ENCODE data around the gene ZNF268.
"Not testable (repeated sequence)": the region's sequence is repeated elsewhere in the genome, so short reads cannot be mapped to it uniquely, and the experiment has no call there.

ZNF268 gene

DNA sequence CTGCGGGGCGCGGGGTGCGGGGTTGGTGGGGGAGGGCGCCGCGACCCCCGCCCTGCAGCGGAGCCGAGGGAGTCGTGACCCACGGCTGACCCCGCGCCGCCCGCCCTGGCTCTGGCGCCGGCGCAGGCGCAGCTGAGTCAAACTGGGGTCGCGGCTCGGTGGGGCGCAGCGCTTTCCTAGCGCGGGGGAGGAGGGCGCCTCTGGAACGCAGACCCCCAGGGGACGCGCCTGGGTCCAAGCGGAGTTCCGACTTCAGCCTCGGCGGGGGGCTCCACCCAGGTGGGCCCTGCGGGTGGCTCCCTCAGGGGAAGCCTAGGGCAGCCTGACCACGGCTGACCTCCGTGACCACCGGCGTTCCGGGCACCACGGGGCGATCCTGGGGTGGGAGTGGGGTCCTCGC lies 54.8 kb downstream of the ZNF268 start:
- TF ChIP-seq ZFX (IDR thresholded peaks at IDR 0.05; ENCODE audit: borderline replicate concordance), result no peak
- TF ChIP-seq, protein P1, sequence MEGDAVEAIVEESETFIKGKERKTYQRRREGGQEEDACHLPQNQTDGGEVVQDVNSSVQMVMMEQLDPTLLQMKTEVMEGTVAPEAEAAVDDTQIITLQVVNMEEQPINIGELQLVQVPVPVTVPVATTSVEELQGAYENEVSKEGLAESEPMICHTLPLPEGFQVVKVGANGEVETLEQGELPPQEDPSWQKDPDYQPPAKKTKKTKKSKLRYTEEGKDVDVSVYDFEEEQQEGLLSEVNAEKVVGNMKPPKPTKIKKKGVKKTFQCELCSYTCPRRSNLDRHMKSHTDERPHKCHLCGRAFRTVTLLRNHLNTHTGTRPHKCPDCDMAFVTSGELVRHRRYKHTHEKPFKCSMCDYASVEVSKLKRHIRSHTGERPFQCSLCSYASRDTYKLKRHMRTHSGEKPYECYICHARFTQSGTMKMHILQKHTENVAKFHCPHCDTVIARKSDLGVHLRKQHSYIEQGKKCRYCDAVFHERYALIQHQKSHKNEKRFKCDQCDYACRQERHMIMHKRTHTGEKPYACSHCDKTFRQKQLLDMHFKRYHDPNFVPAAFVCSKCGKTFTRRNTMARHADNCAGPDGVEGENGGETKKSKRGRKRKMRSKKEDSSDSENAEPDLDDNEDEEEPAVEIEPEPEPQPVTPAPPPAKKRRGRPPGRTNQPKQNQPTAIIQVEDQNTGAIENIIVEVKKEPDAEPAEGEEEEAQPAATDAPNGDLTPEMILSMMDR (IDR thresholded peaks at IDR 0.05), result no peak

DNA sequence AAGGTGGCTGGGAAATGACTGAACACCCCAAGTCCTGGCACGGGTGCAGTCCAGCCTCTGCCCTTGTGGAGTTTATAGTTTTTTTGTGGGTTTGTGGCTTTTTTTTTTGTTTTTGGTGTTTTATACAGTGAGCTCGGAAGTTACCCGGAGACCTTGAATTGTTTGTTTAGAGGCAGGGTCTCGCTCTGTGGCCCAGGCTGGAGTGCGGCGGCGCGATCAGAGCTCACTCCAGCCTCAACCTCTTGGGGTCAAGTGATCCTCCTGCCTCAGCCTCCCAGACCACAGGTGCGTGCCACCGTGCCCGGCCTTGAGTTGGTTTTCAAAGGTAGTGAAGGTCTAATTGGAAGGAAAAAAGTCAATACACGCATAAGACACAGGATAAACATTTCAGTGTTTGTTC lies 55.3 kb downstream of the ZNF268 start:
- TF ChIP-seq ZFX (IDR thresholded peaks at IDR 0.05; ENCODE audit: borderline replicate concordance), result no peak
- TF ChIP-seq, protein P1 (IDR thresholded peaks at IDR 0.05), result no peak
- no peak overlapping the region for H3K27ac ChIP-seq

More for the DNA sequence above, 54.8 kb downstream of the ZNF268 start:
- no peak overlapping the region for H3K27ac ChIP-seq

DNA sequence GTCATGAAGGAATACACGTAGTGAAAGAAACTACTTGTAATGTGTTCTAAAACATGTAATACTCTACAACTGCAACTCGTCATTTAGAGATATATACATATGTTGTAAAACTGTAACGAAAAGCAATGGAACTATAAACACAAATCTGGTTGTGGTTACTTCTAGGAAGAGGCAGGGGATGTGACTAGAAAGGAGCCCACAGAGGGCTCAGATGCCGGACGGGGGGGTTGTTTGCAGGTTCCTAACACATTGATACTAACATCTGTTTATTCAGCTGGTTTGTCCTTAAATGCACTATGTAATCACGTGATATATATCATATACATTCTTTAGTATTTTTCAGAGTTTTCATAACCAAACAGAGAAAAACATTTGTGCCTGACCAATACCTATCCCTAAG lies 70.4 kb downstream of the ZNF268 start:
- TF ChIP-seq, protein P1 (IDR thresholded peaks at IDR 0.05), result no peak
- no peak for TF ChIP-seq ZFX (IDR thresholded peaks at IDR 0.05; ENCODE audit: borderline replicate concordance)
- no peak overlapping the region for H3K27ac ChIP-seq

DNA sequence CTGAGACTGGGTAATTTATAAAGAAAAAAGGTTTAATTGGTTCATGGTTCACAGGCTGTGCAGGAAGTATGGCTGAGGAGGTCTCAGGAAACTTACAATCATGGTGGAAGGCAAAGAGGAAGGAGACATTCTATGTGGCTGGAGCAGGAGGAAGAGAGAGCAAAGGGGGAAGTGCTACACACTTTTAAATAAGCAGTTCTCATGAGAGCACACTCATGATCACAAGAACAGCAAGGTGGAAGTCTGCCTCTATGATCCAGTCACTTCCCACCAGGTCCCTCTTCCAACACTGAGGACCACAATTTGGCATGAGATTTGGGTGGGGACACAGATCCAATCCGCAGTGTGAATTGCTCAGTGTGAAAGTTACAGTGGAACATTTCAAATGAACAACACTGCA lies 74.5 kb downstream of the ZNF268 start:
- H3K27ac ChIP-seq, result not testable (repeated sequence)

DNA sequence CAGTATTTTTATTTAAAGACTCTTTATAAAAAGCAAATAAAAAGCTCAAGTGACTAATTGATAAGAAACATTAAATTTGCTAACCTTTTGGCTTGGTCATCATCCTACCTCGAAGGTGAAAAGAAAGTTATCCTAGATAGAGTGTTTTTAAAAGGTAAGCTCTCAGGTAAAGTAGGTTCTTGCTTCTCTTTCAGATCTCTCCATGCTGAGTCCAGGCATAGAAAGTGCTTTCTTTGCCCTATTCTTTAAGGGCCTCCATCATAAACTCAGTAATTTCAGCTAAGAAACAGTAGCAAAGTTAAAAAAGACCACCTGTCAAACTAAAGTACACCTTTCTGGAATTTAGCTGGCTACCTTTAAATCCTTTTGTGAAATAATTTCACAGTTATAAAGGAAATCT lies 75.0 kb downstream of the ZNF268 start:
- H3K27ac ChIP-seq, result no peak overlapping the region
- TF ChIP-seq ZFX (IDR thresholded peaks at IDR 0.05; ENCODE audit: borderline replicate concordance), result no peak
- TF ChIP-seq, protein P1 (IDR thresholded peaks at IDR 0.05), result no peak

DNA sequence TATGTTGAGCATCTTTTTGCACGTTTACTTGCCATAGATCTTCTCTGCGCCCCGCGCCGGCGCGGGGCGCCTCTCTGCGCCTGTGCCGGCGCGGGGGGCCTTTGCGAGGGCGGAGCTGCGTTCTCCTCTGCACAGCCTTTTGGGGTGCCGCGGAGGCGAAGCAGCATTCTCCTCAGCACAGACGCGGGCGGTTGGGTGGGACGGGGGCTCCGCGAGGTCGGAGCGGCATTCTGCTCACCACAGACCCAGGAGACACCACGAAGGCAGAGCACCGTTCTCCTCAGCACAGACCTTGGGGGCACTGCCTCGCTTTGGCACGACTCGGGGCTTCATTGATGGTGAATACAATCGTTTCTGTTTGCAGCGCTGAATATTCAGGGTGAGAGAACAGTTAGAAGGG lies 82.9 kb downstream of the ZNF268 start:
- no peak for TF ChIP-seq ZFX (IDR thresholded peaks at IDR 0.05; ENCODE audit: borderline replicate concordance)
- TF ChIP-seq, protein P1 (IDR thresholded peaks at IDR 0.05), result no peak
- no peak overlapping the region for H3K27ac ChIP-seq

Data from 22Rv1 (cell line).